T-helper 22 cell (primary cell): ENCODE measurements around the gene CHD1.
A peak's percentile ranks its signal among the peaks of the same experiment; 100 is the strongest.

Experiments used
- DNase-seq: peaks from one replicate; pipeline ENCODE4 v3.0.0-alpha.2; 2020; ENCODE audit warnings: low read depth

Gene CHD1

DNA sequence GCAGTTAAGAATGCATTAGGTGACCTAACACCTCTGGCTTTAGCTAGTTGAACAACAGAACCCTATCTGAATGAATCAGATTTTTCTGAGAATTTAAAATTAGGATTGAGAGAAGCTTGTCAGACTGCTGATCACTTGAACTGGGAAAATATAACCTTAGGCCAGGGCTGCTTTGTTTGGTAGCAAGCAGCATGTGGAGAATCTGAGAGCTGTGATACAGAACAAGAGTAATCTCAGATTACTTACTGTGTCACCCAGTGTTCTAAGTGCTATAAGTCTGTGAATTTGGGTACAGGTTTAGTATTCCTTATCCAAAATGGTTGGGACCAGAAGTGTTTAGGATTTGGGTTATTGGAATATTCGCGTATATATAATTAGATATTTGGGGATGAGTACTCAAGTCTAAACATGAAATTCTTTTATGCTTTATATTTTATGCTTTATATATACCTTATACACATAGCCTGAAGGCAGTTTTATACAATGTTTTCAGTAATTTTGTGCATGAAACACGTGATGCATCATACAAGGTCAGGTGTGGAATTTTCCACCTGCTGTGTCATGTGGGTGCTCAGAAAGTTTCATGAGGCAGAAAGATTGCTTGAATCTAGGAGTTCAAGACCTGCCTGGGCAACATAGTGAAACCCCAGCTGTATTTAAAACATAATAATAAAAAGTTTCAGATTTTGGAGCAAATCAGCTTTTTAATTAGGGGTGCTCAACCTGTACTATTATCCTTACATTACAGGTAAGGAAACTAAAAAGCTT lies 8.3 kb upstream of the CHD1 start:
- no peak for DNase-seq

GRCh38 chr5:98935206-98935605 lies 6.4 kb upstream of the CHD1 start:
- no peak for DNase-seq

DNA sequence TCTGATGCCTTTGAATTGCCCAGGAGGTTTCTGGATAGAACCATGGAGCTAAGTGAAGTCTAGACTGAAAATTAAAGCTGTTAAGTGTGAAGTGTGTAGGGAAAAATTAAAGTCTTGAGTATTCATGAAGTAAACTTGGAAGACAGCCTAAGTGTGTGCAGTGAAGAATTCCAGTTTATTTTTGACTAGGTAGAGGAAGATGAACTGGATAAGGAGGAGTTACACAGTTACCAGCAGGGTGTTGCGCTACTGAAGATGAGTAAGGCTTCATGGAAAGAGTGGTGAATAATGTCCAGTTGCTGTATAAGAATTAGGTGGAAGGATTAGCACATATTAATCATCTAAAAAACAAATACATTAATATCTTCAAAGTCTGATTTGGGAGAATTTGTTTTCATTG lies 5.7 kb upstream of the CHD1 start:
- DNase-seq, result no peak

GRCh38 chr5:98933445-98934072 lies 4.8 kb upstream of the CHD1 start:
- peak; percentile 9 for DNase-seq

GRCh38 chr5:98930972-98931762 lies 2.4 kb upstream of the CHD1 start:
- DNase-seq, result no peak

GRCh38 chr5:98929710-98930298 lies 997 bp upstream of the CHD1 start:
- no peak for DNase-seq

GRCh38 chr5:98927989-98928872 lies 576 bp downstream of the CHD1 start:
- peak; percentile 29 for DNase-seq

GRCh38 chr5:98927242-98927988 lies 1.4 kb downstream of the CHD1 start:
- peak; percentile 63 for DNase-seq

DNA sequence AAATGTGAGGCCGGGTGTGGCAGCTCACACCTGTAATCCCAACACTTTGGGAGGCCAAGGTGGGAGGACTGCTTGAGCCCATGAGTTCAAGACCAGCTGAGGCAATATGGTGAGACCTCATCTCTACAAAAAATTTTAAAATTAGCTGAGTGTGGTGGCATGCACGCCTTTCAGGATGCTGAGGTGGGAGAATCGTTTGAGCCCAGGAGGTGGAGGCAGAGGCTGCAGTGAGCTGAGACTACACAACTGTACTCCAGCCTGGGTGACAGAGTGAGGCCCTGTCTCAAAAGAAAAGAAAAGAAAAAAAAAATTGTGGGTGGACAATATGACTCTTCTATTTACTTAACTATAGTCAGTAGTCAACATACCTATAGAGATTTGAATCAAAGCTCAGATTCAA lies 4.8 kb downstream of the CHD1 start:
- DNase-seq, result no peak

- DNase-seq, result no peak
Observed at GRCh38 chr5:98921947-98922505, 6.8 kb downstream of the CHD1 start.

DNA sequence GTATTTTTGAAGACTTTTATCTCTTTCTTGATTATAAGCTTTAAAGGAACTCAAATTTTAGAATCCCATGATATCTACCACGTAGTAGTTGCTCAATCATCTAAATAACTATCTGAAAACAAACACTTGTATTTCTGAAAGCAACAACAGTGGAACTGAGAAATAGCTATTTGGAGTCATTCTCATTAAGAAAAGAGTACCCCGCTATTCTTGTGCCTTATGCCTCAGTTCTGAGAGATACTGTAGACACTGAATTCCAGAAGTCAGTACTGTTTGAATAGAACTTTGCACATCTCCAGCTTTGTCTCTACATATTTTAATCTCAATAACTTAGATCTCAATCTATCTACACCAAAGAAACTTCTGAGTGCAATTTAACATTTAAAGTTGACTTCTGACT lies 11.4 kb downstream of the CHD1 start:
- no peak for DNase-seq

- no peak for DNase-seq
Observed at GRCh38 chr5:98916540-98916939, 12.3 kb downstream of the CHD1 start.

DNA sequence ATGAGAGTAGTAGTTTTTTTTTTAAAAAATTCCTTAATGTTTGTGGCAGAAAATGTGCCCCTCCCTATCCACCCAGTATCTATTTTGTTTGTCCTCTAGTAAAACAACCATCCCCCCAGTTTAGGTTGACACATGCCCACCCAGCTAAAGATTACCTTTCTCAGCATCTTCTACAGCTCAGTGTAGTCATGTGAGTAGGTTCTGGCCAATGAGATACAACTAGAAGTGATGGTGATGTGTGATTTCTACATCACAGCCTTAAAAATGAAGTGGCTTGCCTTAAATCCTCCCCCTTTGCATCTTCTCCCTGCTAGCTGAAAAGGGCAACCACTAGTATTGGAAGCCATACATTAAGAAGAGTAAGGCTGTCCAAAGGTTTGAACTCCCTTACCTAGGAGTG lies 14.9 kb downstream of the CHD1 start:
- no peak for DNase-seq

GRCh38 chr5:98911280-98912040 lies 17.3 kb downstream of the CHD1 start:
- DNase-seq, result no peak

DNA sequence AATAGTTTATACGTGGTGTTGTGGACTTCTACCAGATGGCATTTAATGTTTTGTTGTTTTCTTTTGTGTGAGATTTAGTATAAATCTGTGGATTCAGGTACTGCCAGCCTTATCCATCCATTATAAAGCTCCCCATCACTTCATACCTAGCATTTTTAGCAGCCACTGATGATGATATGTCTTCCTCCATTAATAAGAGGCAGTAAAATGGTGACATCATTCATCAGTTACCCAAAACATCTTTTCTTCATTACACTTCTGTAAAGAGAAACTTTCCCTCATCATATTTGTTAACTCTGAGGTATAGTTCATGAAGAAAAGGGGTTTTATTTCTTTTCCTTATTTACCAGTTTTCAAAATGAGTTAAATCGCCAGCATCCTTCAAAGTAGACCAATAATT lies 19.4 kb downstream of the CHD1 start:
- DNase-seq, result no peak

GRCh38 chr5:98907951-98908350 lies 20.9 kb downstream of the CHD1 start:
- no peak for DNase-seq

DNA sequence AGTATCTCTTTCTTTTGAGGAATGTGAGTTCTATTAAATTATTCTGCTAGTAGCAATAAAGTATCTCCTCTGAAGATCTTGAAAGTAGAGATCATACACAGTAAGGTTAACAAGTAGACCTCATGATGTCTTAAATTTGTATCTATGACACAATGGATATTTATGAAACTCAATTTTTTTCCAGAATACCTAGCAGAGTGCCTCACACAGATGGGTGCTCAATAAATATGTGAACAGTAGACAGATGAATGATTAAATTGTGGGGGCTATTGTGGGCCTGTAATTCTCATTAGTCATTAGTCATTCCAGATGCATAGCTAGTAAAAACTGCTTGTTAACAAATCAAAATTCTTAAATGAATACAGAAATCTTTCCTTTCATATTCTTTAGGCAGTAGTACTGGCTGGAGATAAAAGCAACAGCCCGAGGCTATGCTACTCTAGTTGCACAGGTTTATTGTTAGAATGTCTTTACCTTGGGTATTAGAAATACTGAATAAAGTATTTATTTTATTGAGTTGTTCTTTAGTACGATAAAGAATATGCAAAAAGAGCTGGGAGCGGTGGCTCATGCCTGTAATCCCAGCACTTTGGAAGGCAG lies 22.0 kb downstream of the CHD1 start:
- DNase-seq, result no peak

- DNase-seq, result no peak
Observed at GRCh38 chr5:98905857-98906688, 22.7 kb downstream of the CHD1 start.

- DNase-seq, result no peak
Observed at GRCh38 chr5:98904780-98905179, 24.0 kb downstream of the CHD1 start.
